Panc1 (cell line): Measurements from ENCODE around the gene SLC22A2. TPM values are rescaled to one million over a fixed set of nuclear protein-coding genes. Genes with fewer than 3 reads are reported as not detected.

ENCODE experiments used
- ATAC-seq: fragments of 200-7000 bp; cut with Tn5 transposase; 2 replicates; pipeline ENCODE4 v1.9.1; 2020; ENCODE audit warnings: mild to moderate bottlenecking, moderate library complexity
- BruUV-seq: library from RNA; stranded (reverse); fragments of 400-500 nt; replicated peaks from 2 replicates; lab custom pipeline; 2021; lab: Mats Ljungman, UMichigan
- CTCF ChIA-PET: fragments of 300-600 bp; sonication (Branson Sonifier 250); formaldehyde crosslinking; loops from one replicate; lab custom pipeline; 2022; ENCODE audit warnings: antibody characterized with exemption; lab: Charles Lee
- POLR2A ChIA-PET: fragments of 300-600 bp; sonication (Branson Sonifier 250); formaldehyde crosslinking; loops from one replicate; lab custom pipeline; 2022; ENCODE audit warnings: antibody characterized with exemption; lab: Charles Lee
- DNase-seq: peaks from one replicate; pipeline ENCODE4 v3.0.0-alpha.2; 2010; ENCODE audit warnings: low read depth, low spot score
- H3K27ac ChIP-seq: 2 replicates; pipeline ENCODE4 v1.5.1; 2011; ENCODE audit warnings: mild to moderate bottlenecking, low read length, inconsistent platforms
- H3K27me3 ChIP-seq: fragments of 200-500 bp; sonication (Bioruptor generic); 2 replicates; pipeline ENCODE4 v1.6.0; 2014; ENCODE audit warnings: low read length, inconsistent platforms; ENCODE audit not compliant: control insufficient read depth, insufficient read depth
- H3K36me3 ChIP-seq: fragments of 200-500 bp; sonication (Bioruptor generic); 2 replicates; pipeline ENCODE4 v1.5.1; 2014; ENCODE audit warnings: inconsistent platforms, mild to moderate bottlenecking, low read length, moderate library complexity; ENCODE audit not compliant: control insufficient read depth, insufficient read depth
- H3K4me1 ChIP-seq: 2 replicates; pipeline ENCODE4 v1.5.1; 2011; ENCODE audit warnings: inconsistent platforms, mild to moderate bottlenecking, low read length, moderate library complexity; ENCODE audit not compliant: control insufficient read depth, insufficient read depth
- H3K4me3 ChIP-seq, 2 experiments: 2 replicates each; pipeline ENCODE4 v1.5.1; 2011 to 2012; ENCODE audit warnings: low read depth in 2 of 2, low read length in 2 of 2, mild to moderate bottlenecking in 2 of 2, inconsistent platforms in 1 of 2, moderate library complexity in 1 of 2
- H3K9me3 ChIP-seq: fragments of 200-500 bp; sonication (Bioruptor generic); 2 replicates; pipeline ENCODE4 v1.5.1; 2014; ENCODE audit warnings: low read depth, mild to moderate bottlenecking, inconsistent platforms, low read length, moderate library complexity; ENCODE audit not compliant: control insufficient read depth, insufficient read depth
- CTCF ChIP-seq: fragments of 450-650 bp; IDR thresholded peaks from 2 replicates; pipeline ENCODE4 v1.5.1; 2017; ENCODE audit warnings: mild to moderate bottlenecking
- POLR2AphosphoS5 ChIP-seq: IDR thresholded peaks from 2 replicates; pipeline ENCODE4 v1.6.1; 2012; ENCODE audit warnings: mild to moderate bottlenecking, low read depth, low read length, moderate library complexity
- REST ChIP-seq, 2 experiments: IDR thresholded peaks; 2 replicates each; pipeline ENCODE4 v1.6.1; 2011 to 2012; ENCODE audit warnings: low read depth in 2 of 2, control low read depth in 1 of 2, low read length in 1 of 2, mild to moderate bottlenecking in 1 of 2, moderate library complexity in 1 of 2; ENCODE audit not compliant: insufficient read depth in 1 of 2
- SIN3A ChIP-seq: IDR thresholded peaks from 2 replicates; pipeline ENCODE4 v1.6.1; 2012; ENCODE audit warnings: low read depth, mild to moderate bottlenecking, low read length, moderate library complexity, borderline replicate concordance; ENCODE audit not compliant: insufficient read depth
- TCF7L2 ChIP-seq: IDR thresholded peaks from 2 replicates; pipeline ENCODE4 v1.6.1; 2011; ENCODE audit warnings: mild to moderate bottlenecking, low read depth, low read length, inconsistent platforms
- in situ Hi-C: cut with HindIII; loops from 2 replicates; pipeline ENCODE4 v1.10.0; 2016; ENCODE audit warnings: low sequenced_read_pairs, low pct_unique_long_range_greater_than_20kb
- intact Hi-C: fragments of 100-400 bp; cut with micrococcal nuclease; formaldehyde crosslinking; loops from one replicate; pipeline ENCODE4 v1.10.0; 2022; ENCODE audit not compliant: unreplicated experiment
- total RNA-seq: library from RNA; stranded (reverse); gene quantifications from one replicate; pipeline ENCODE4 v1.2.1, GENCODE V29; 2021; ENCODE audit not compliant: unreplicated experiment

Gene SLC22A2
- total RNA-seq, 1 experiment from 2014 or later, result not detected

- H3K36me3 ChIP-seq, result no peaks in the 10 kb centered on the region
- POLR2A ChIA-PET, result no interaction called here
- BruUV-seq, result no TSS peak
- no peaks in the 10 kb centered on the region for H3K9me3 ChIP-seq
- in situ Hi-C loops (no loop called here), intact Hi-C loops (no loop called here)
- no peaks in the 10 kb centered on the region for H3K4me1 ChIP-seq
- TF ChIP-seq REST (IDR thresholded peaks at IDR 0.05; ENCODE audit: insufficient read depth in 1 of 2, low read depth in 2 of 2, low read length in 1 of 2) (no peak), TCF7L2 (no peak), CTCF (no peak)
- CTCF ChIA-PET, result no interaction called here
- no peak overlapping the region for H3K27ac ChIP-seq
- no peaks in the 10 kb centered on the region; the same call in 1 of the 2 replicates for H3K27me3 ChIP-seq
- DNase-seq, result no peak
- peak overlapping the region in 1 of 2 experiments; percentile 20; a peak in 1 of 4 replicates for H3K4me3 ChIP-seq
- ATAC-seq, result no peak
Measured at GRCh38 chr6:160265869-160266476, 7.4 kb upstream of the SLC22A2 start.

GRCh38 chr6:160264061-160264612 lies 5.5 kb upstream of the SLC22A2 start:
- no peaks in the 10 kb centered on the region for H3K9me3 ChIP-seq
- no peaks in the 10 kb centered on the region for H3K36me3 ChIP-seq
- CTCF ChIA-PET, result no interaction called here
- intact Hi-C loops, result no loop called here
- ATAC-seq (no peak), DNase-seq (no peak)
- no TSS peak for BruUV-seq
- no peaks in the 10 kb centered on the region for H3K4me1 ChIP-seq
- no peak overlapping the region for H3K27ac ChIP-seq
- no peak overlapping the region for H3K4me3 ChIP-seq
- in situ Hi-C loops, result no loop called here
- POLR2A ChIA-PET, result no interaction called here
- H3K27me3 ChIP-seq, result no peaks in the 10 kb centered on the region; the same call in 1 of the 2 replicates
- no peak for TF ChIP-seq CTCF
- no peak for TF ChIP-seq TCF7L2
- no peak for TF ChIP-seq REST (IDR thresholded peaks at IDR 0.05; ENCODE audit: insufficient read depth in 1 of 2, low read depth in 2 of 2, low read length in 1 of 2)
- TF ChIP-seq POLR2AphosphoS5, result no peak
- TF ChIP-seq SIN3A, result no peak
